ENCODE results near the gene CRAMP1.

DNA sequence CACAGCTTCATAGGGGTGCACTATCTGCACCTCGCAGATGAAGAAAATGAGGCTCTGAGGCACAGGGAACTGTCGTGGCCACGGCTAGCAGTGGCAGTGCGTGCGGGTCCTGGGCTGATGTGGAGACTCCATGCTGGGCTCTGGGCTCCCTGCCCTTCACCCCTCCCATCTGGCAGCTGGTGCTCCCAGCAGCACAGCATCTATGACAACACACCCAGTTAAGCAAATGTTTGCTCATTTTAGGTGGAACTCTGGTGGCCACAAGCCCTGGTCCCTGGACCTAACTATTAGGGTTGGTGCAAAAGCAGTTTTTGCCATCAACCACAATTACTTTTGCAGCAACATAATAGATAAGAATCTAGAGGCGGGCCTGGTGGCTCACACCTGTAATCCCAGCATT lies 31.2 kb upstream of the CRAMP1 start:
- TF ChIP-seq, protein P1, sequence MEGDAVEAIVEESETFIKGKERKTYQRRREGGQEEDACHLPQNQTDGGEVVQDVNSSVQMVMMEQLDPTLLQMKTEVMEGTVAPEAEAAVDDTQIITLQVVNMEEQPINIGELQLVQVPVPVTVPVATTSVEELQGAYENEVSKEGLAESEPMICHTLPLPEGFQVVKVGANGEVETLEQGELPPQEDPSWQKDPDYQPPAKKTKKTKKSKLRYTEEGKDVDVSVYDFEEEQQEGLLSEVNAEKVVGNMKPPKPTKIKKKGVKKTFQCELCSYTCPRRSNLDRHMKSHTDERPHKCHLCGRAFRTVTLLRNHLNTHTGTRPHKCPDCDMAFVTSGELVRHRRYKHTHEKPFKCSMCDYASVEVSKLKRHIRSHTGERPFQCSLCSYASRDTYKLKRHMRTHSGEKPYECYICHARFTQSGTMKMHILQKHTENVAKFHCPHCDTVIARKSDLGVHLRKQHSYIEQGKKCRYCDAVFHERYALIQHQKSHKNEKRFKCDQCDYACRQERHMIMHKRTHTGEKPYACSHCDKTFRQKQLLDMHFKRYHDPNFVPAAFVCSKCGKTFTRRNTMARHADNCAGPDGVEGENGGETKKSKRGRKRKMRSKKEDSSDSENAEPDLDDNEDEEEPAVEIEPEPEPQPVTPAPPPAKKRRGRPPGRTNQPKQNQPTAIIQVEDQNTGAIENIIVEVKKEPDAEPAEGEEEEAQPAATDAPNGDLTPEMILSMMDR (IDR thresholded peaks at IDR 0.05; ENCODE audit: low read length), result no peak
- no peak for TF ChIP-seq EZH2 (optimal IDR thresholded peaks at IDR 0.05; ENCODE audit: low read depth, low read length)
- no peak for TF ChIP-seq EZH2phosphoT487 (IDR thresholded peaks at IDR 0.05; ENCODE audit: low read length)
